SK-N-SH treated with all-trans-retinoic acid at 6 μM for 48 hours (cell line): ENCODE results near the gene WHRN.

Experiments
- ATAC-seq: fragments of 200-7000 bp; cut with Tn5 transposase; 3 replicates; pipeline ENCODE4 v1.9.1; 2020; ENCODE audit warnings: mild to moderate bottlenecking, moderate library complexity
- ARNTL ChIP-seq: fragments of 450-650 bp; formaldehyde crosslinking; IDR thresholded peaks from 2 replicates; pipeline ENCODE4 v1.5.0; 2020; ENCODE audit warnings: low read depth, mild to moderate bottlenecking, moderate library complexity, borderline replicate concordance
- BACH2 ChIP-seq: fragments of 250-450 bp; sonication (Bioruptor Pico); IDR thresholded peaks from 2 replicates; pipeline ENCODE4 v1.9.0; 2021; ENCODE audit warnings: mild to moderate bottlenecking, borderline replicate concordance
- CSDC2 ChIP-seq: fragments of 250-450 bp; sonication (Bioruptor Pico); IDR thresholded peaks from 2 replicates; pipeline ENCODE4 v1.5.0; 2020; ENCODE audit warnings: mild to moderate bottlenecking, moderate library complexity
- ESRRG ChIP-seq: fragments of 250-450 bp; sonication (Bioruptor Pico); IDR thresholded peaks from 2 replicates; pipeline ENCODE4 v1.6.1; 2021; ENCODE audit warnings: mild to moderate bottlenecking
- GLIS3 ChIP-seq: fragments of 250-450 bp; sonication (Bioruptor Pico); IDR thresholded peaks from 2 replicates; pipeline ENCODE4 v1.5.0; 2020; ENCODE audit warnings: mild to moderate bottlenecking, moderate library complexity
- OSR1 ChIP-seq: fragments of 250-450 bp; sonication (Bioruptor Pico); IDR thresholded peaks from 2 replicates; pipeline ENCODE4 v1.8.0; 2022; ENCODE audit warnings: moderate library complexity, mild to moderate bottlenecking, inconsistent platforms
- PPARA ChIP-seq: fragments of 250-450 bp; sonication (Bioruptor Pico); IDR thresholded peaks from 2 replicates; pipeline ENCODE4 v1.5.0; 2020; ENCODE audit warnings: mild to moderate bottlenecking, borderline replicate concordance
- RARB ChIP-seq: fragments of 250-450 bp; sonication (Bioruptor Pico); IDR thresholded peaks from 2 replicates; pipeline ENCODE4 v1.8.0; 2021; ENCODE audit warnings: mild to moderate bottlenecking, moderate library complexity
- SNAI2 ChIP-seq: fragments of 250-450 bp; sonication (Bioruptor Pico); IDR thresholded peaks from 2 replicates; pipeline ENCODE4 v1.5.0; 2020; ENCODE audit warnings: mild to moderate bottlenecking, moderate library complexity
- TCF4 ChIP-seq: fragments of 250-450 bp; sonication (Bioruptor Pico); IDR thresholded peaks from 2 replicates; pipeline ENCODE4 v1.8.0; 2021; ENCODE audit warnings: mild to moderate bottlenecking, moderate library complexity, borderline replicate concordance
- TOX ChIP-seq: fragments of 250-450 bp; sonication (Bioruptor Pico); IDR thresholded peaks from 2 replicates; pipeline ENCODE4 v1.8.0; 2021; ENCODE audit warnings: mild to moderate bottlenecking, moderate library complexity, borderline replicate concordance
- ZC3H10 ChIP-seq: fragments of 250-450 bp; sonication (Bioruptor Pico); IDR thresholded peaks from 2 replicates; pipeline ENCODE4 v1.5.1; 2021; ENCODE audit warnings: mild to moderate bottlenecking, moderate library complexity
- ZFP30 ChIP-seq: fragments of 450-650 bp; formaldehyde crosslinking; IDR thresholded peaks from 2 replicates; pipeline ENCODE4 v1.5.0; 2022; ENCODE audit warnings: mild to moderate bottlenecking, moderate library complexity
- ZNF565 ChIP-seq: fragments of 450-650 bp; formaldehyde crosslinking; conservative IDR thresholded peaks from 2 replicates; pipeline ENCODE4 v1.5.0; 2020; ENCODE audit warnings: low read depth, mild to moderate bottlenecking, moderate library complexity
- ZNF70 ChIP-seq: fragments of 450-650 bp; formaldehyde crosslinking; IDR thresholded peaks from 2 replicates; pipeline ENCODE4 v1.5.0; 2020; ENCODE audit warnings: mild to moderate bottlenecking, moderate library complexity
- ZNF8 ChIP-seq: fragments of 450-650 bp; formaldehyde crosslinking; IDR thresholded peaks from 2 replicates; pipeline ENCODE4 v1.5.0; 2020; ENCODE audit warnings: mild to moderate bottlenecking, moderate library complexity
- TF ChIP-seq, protein P1 (sequence below): fragments of 250-450 bp; sonication (Bioruptor Pico); IDR thresholded peaks from 2 replicates; pipeline ENCODE4 v1.5.0; 2020; ENCODE audit warnings: mild to moderate bottlenecking, moderate library complexity
- TF ChIP-seq, protein P2 (sequence below): fragments of 250-450 bp; sonication (Bioruptor Pico); IDR thresholded peaks from 2 replicates; pipeline ENCODE4 v1.8.0; 2021; ENCODE audit warnings: low read depth, mild to moderate bottlenecking, moderate library complexity, borderline replicate concordance
- TF ChIP-seq, protein P3 (sequence below): fragments of 250-450 bp; sonication (Bioruptor Pico); IDR thresholded peaks from 2 replicates; pipeline ENCODE4 v1.5.1; 2020; ENCODE audit warnings: low read depth, mild to moderate bottlenecking, moderate library complexity
- TF ChIP-seq, protein P4 (sequence below): fragments of 250-450 bp; sonication (Bioruptor Pico); IDR thresholded peaks from 2 replicates; pipeline ENCODE4 v1.5.1; 2021; ENCODE audit warnings: mild to moderate bottlenecking, moderate library complexity

WHRN gene

DNA sequence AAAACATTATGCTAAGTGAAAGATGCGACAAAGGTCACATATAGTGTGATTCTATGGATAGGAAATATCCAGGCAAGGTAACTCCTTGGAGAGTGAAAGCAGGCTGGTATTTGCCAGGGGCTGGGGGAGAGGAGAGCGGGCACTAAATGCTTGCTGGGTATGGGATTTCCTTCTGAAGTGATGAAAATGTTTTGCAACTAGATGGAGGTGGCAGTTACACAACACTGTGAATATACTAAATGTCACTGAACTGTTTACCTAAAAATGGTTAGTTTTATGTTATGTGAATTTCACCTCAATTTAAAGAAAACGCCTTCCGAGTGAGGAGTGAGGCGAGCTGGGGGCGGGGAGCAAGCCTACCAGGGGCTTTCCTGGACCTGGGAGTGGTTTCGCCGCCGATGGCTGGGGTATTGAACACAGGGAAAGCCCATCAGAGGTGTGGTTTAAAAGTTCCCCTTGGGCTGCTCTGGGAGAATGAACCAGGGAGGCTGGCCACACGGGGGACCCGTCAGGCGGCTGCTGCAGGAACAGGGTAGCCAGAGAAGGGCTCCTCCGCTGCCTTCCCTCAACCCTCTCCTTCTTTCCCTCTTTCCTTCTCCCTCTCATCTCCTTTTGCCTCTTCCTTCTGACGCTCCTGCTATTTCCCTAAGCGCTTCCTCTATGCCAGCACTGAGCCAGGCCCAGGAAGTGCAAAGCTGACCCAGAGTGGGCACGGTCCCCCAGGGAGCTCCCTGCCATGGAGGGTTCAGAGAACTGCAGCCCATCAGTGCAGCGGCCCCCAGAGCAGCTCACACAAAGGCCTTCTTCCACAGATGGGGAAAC is 122.4 kb downstream of the WHRN start (continued):
- TF ChIP-seq, protein P1, sequence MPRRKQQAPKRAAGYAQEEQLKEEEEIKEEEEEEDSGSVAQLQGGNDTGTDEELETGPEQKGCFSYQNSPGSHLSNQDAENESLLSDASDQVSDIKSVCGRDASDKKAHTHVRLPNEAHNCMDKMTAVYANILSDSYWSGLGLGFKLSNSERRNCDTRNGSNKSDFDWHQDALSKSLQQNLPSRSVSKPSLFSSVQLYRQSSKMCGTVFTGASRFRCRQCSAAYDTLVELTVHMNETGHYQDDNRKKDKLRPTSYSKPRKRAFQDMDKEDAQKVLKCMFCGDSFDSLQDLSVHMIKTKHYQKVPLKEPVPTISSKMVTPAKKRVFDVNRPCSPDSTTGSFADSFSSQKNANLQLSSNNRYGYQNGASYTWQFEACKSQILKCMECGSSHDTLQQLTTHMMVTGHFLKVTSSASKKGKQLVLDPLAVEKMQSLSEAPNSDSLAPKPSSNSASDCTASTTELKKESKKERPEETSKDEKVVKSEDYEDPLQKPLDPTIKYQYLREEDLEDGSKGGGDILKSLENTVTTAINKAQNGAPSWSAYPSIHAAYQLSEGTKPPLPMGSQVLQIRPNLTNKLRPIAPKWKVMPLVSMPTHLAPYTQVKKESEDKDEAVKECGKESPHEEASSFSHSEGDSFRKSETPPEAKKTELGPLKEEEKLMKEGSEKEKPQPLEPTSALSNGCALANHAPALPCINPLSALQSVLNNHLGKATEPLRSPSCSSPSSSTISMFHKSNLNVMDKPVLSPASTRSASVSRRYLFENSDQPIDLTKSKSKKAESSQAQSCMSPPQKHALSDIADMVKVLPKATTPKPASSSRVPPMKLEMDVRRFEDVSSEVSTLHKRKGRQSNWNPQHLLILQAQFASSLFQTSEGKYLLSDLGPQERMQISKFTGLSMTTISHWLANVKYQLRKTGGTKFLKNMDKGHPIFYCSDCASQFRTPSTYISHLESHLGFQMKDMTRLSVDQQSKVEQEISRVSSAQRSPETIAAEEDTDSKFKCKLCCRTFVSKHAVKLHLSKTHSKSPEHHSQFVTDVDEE (CRISPR knock-in tag), result no peak
- TF ChIP-seq, protein P2, sequence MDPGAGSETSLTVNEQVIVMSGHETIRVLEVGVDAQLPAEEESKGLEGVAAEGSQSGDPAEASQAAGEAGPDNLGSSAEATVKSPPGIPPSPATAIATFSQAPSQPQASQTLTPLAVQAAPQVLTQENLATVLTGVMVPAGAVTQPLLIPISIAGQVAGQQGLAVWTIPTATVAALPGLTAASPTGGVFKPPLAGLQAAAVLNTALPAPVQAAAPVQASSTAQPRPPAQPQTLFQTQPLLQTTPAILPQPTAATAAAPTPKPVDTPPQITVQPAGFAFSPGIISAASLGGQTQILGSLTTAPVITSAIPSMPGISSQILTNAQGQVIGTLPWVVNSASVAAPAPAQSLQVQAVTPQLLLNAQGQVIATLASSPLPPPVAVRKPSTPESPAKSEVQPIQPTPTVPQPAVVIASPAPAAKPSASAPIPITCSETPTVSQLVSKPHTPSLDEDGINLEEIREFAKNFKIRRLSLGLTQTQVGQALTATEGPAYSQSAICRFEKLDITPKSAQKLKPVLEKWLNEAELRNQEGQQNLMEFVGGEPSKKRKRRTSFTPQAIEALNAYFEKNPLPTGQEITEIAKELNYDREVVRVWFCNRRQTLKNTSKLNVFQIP, result no peak
- no peak for TF ChIP-seq CSDC2
- TF ChIP-seq TOX (CRISPR knock-in tag), result no peak
- no peak for TF ChIP-seq SNAI2 (CRISPR knock-in tag)
- TF ChIP-seq ZNF70 (CRISPR knock-in tag), result no peak
- TF ChIP-seq TCF4 (CRISPR knock-in tag), result no peak
- TF ChIP-seq ZFP30 (CRISPR knock-in tag), result no peak

DNA sequence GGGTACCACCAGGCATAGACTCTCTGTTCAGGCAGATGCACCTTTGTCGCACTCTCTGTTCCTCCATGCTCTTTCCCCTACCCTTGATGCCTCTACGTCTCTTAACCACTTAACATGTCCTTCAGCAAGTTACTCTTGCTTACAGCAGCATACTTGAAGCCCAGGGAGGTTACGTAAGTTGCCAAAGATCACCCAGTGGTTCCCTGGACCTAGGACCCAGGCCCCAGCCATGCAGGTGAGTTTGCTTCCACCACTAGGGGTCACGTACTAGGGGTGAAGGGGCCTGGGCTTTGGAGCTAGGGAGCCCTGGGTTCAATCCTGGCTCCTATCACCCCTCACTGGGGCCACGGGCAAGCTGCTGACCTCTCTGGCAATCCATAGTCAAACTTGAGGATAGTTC is 126.4 kb downstream of the WHRN start:
- TF ChIP-seq CSDC2, result no peak
- TF ChIP-seq ZNF565, result no peak
- no peak for TF ChIP-seq TOX (CRISPR knock-in tag)
- TF ChIP-seq OSR1 (CRISPR knock-in tag), result no peak
- TF ChIP-seq, protein P2, result no peak
- TF ChIP-seq SNAI2 (CRISPR knock-in tag), result no peak
- TF ChIP-seq RARB (CRISPR knock-in tag), result no peak
- no peak for TF ChIP-seq ZC3H10
- TF ChIP-seq ESRRG (CRISPR knock-in tag), result no peak
- TF ChIP-seq ZFP30 (CRISPR knock-in tag), result no peak
- no peak for ATAC-seq

DNA sequence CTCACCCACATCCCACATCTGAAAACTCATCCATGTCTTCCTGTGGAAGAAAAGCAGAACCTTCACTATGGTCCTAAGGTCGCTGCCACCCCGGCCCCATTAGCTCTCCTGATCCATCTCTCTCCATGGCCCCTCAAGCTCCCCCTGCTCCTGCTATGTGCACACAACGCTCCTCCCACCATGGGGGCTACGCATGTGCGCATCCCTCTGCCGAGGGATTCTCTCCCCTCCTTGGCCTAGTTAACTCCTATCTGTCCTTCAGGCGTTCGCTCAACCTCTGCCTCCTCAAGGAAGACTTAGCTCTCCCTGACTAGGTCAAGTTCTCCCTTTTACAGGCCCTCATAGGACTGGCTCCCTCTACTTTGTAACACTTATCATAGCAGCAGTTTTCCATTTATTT is 127.3 kb downstream of the WHRN start:
- ATAC-seq, result no peak
- TF ChIP-seq ZNF70 (CRISPR knock-in tag) (no peak), ARNTL (CRISPR knock-in tag) (no peak), CSDC2 (no peak), ZNF8 (CRISPR knock-in tag) (no peak), RARB (CRISPR knock-in tag) (no peak), TOX (CRISPR knock-in tag) (no peak), BACH2 (CRISPR knock-in tag) (no peak), PPARA (CRISPR knock-in tag) (no peak), TCF4 (CRISPR knock-in tag) (no peak), GLIS3 (CRISPR knock-in tag) (no peak), ESRRG (CRISPR knock-in tag) (no peak), ZFP30 (CRISPR knock-in tag) (no peak)
- TF ChIP-seq, protein P2, result no peak
- TF ChIP-seq, protein P3, sequence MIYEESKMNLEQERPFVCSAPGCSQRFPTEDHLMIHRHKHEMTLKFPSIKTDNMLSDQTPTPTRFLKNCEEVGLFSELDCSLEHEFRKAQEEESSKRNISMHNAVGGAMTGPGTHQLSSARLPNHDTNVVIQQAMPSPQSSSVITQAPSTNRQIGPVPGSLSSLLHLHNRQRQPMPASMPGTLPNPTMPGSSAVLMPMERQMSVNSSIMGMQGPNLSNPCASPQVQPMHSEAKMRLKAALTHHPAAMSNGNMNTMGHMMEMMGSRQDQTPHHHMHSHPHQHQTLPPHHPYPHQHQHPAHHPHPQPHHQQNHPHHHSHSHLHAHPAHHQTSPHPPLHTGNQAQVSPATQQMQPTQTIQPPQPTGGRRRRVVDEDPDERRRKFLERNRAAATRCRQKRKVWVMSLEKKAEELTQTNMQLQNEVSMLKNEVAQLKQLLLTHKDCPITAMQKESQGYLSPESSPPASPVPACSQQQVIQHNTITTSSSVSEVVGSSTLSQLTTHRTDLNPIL (CRISPR knock-in tag), result no peak
- TF ChIP-seq, protein P4, sequence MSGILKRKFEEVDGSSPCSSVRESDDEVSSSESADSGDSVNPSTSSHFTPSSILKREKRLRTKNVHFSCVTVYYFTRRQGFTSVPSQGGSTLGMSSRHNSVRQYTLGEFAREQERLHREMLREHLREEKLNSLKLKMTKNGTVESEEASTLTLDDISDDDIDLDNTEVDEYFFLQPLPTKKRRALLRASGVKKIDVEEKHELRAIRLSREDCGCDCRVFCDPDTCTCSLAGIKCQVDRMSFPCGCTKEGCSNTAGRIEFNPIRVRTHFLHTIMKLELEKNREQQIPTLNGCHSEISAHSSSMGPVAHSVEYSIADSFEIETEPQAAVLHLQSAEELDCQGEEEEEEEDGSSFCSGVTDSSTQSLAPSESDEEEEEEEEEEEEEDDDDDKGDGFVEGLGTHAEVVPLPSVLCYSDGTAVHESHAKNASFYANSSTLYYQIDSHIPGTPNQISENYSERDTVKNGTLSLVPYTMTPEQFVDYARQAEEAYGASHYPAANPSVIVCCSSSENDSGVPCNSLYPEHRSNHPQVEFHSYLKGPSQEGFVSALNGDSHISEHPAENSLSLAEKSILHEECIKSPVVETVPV (CRISPR knock-in tag), result no peak
- TF ChIP-seq, all 23 proteins: peak for 0
